ENCODE results near the gene KIF18A. TPM values are rescaled to one million over a fixed set of nuclear protein-coding genes. Genes with fewer than 3 reads are reported as not detected.

KIF18A gene
- total RNA-seq, 1 donor from 2014 or later = 14.7 TPM

DNA sequence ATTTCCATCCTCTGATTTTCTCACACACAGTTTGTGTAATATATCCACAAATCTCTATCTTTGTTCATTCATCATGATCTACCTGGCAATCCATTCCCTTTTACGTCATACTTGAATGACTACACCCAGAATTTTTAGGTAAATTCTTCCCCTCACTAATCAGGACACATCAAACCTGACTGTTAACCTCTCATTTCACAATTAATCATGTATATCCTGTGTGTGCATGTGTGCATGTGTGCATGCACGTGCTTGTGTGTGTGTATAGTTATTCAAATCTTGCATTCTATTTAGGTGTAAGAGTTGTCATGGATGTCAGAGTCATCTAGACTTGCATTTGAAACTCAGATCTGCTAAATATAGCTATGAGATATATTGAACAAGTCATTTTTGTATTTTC, 130.4 kb downstream of the KIF18A start:
- TF ChIP-seq, protein P1, sequence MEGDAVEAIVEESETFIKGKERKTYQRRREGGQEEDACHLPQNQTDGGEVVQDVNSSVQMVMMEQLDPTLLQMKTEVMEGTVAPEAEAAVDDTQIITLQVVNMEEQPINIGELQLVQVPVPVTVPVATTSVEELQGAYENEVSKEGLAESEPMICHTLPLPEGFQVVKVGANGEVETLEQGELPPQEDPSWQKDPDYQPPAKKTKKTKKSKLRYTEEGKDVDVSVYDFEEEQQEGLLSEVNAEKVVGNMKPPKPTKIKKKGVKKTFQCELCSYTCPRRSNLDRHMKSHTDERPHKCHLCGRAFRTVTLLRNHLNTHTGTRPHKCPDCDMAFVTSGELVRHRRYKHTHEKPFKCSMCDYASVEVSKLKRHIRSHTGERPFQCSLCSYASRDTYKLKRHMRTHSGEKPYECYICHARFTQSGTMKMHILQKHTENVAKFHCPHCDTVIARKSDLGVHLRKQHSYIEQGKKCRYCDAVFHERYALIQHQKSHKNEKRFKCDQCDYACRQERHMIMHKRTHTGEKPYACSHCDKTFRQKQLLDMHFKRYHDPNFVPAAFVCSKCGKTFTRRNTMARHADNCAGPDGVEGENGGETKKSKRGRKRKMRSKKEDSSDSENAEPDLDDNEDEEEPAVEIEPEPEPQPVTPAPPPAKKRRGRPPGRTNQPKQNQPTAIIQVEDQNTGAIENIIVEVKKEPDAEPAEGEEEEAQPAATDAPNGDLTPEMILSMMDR (IDR thresholded peaks at IDR 0.05; ENCODE audit: unreplicated experiment) = no peak
- H3K27me3 Mint-ChIP-seq (ENCODE audit: low read depth) = no peaks in the 10 kb centered on the region
- H3K27ac Mint-ChIP-seq = no peak overlapping the region
- H3K4me1 Mint-ChIP-seq = peaks cover 7% of the 10 kb centered on the region
- no peaks in the 10 kb centered on the region for H3K36me3 Mint-ChIP-seq
- no peak overlapping the region for H3K4me3 Mint-ChIP-seq
- DNase-seq (ENCODE audit: low spot score in 2 of 2, unreplicated experiment in 2 of 2) = no peak
- no peaks in the 10 kb centered on the region for H3K9me3 Mint-ChIP-seq

DNA sequence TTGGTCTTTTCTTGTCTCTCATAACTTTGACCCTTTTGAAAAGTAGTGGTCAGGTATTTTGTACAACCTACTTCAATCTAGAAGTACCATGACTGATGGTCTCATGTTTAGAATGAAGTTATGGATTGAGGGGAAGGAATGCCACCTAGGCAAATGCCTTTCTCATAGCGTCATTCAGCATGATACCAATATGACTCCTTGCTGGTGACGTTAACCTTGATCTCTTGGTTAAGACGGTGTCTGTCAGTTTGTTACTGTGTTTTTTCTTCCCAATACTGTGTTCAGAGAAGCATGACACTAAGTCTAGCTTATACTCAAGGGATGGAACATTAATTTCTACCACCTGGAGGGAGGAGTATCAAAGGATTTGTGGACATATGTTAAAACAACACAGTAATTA, 130.9 kb downstream of the KIF18A start:
- no peak overlapping the region for H3K27ac Mint-ChIP-seq
- H3K9me3 Mint-ChIP-seq = no peaks in the 10 kb centered on the region
- no peak for DNase-seq (ENCODE audit: low spot score in 2 of 2, unreplicated experiment in 2 of 2)
- TF ChIP-seq, protein P1 (IDR thresholded peaks at IDR 0.05; ENCODE audit: unreplicated experiment) = no peak
- no peaks in the 10 kb centered on the region for H3K36me3 Mint-ChIP-seq
- no peaks in the 10 kb centered on the region for H3K27me3 Mint-ChIP-seq (ENCODE audit: low read depth)
- H3K4me1 Mint-ChIP-seq = peaks cover 7% of the 10 kb centered on the region
- no peak overlapping the region for H3K4me3 Mint-ChIP-seq

DNA sequence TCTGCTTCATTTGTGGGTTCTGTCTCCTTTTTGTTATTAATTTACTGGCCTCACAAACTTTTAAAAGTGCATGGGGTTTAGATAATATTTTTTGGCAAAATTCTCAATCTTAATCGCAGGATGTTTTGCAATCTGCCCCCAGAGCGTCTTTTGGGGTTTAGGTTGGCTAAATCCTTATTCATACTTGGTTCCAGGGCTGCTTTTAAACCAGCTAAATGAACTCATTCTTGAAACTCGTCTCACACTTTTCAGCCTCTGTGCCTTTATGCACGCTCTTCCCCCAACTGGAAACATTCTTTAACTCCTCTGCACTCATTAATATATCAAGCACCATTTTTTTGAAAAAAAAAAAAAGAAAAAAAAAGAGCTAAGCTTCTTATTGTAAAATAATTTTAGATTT, 131.7 kb downstream of the KIF18A start:
- Mint-ChIP-seq H3K27ac (no peak overlapping the region), H3K9me3 (no peaks in the 10 kb centered on the region), H3K36me3 (no peaks in the 10 kb centered on the region), H3K27me3 (ENCODE audit: low read depth) (no peaks in the 10 kb centered on the region), H3K4me3 (no peak overlapping the region), H3K4me1 (peaks cover 7% of the 10 kb centered on the region)
- TF ChIP-seq, protein P1 (IDR thresholded peaks at IDR 0.05; ENCODE audit: unreplicated experiment) = no peak
- no peak for DNase-seq (ENCODE audit: low spot score in 2 of 2, unreplicated experiment in 2 of 2)

DNA sequence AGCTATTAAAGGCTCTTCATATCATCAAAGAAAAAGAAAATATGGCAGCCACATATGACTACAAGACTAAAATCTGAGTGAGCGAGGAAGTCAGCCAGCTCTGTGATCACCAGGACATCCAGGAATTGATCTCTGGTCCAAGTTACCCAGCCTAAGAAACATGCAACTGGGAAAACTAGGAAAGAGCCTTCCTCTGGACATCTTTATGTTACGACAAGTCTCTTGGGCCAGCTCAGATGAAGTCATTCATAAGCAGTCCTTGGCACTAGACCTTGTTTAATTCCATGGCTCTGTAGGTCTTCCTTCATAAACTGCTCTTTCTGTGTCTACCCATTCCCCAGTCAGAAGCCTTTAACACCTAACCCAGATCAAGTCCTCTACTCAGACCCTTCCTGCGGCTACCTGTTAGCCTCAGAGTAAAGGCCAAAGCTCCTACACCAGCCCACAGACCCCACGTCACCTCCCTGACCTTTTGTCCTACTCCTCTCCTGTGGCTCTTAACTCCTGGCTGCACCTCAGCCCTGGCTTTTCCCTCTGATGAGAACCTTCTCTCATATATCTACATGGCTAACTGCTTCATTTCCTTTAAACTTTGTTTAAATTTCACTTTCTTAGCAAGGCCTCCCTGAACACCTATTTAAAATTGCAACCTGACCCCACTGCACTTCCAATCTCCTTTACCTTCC, 134.0 kb downstream of the KIF18A start:
- H3K27me3 Mint-ChIP-seq (ENCODE audit: low read depth) = no peaks in the 10 kb centered on the region
- no peaks in the 10 kb centered on the region for H3K36me3 Mint-ChIP-seq
- no peaks in the 10 kb centered on the region for H3K9me3 Mint-ChIP-seq

DNA sequence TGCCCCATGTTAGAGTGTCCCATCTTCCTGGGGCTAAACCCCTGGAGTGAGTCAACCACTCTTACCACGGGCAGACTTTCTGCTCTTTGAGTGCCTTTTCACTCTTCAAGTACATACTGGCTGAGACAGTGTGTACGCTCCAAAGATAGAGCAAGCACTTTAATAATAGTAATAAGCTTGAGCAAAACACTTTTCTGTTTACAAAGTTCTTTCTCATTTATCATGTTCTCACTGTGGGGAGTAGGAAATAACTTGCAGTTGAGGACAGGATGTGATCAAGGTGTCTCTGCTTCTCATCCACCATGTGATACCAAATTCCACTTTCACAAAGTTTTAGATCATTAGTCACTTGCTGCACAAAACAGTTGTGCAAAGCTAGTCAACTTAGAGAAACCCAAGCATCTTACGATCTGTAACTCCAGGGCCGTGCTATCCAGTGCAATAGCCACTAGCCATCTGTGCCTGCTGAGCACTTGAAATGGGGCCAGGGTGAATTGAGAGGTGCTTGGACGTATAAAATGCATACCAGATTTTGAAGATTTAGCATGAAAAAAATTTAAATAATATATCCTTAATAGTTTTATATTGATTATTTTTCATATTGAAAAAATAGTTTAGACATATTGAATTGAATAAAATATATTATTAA, 135.3 kb downstream of the KIF18A start:
- H3K27ac Mint-ChIP-seq = no peak overlapping the region
- peaks cover 7% of the 10 kb centered on the region for H3K4me1 Mint-ChIP-seq
- no peak overlapping the region for H3K4me3 Mint-ChIP-seq
- no peaks in the 10 kb centered on the region for H3K9me3 Mint-ChIP-seq
- no peak for DNase-seq (ENCODE audit: low spot score in 2 of 2, unreplicated experiment in 2 of 2)
- no peaks in the 10 kb centered on the region for H3K36me3 Mint-ChIP-seq
- TF ChIP-seq, protein P1 (IDR thresholded peaks at IDR 0.05; ENCODE audit: unreplicated experiment) = no peak
- no peaks in the 10 kb centered on the region for H3K27me3 Mint-ChIP-seq (ENCODE audit: low read depth)

More for the DNA sequence above, 134.0 kb downstream of the KIF18A start:
- Mint-ChIP-seq H3K4me3 (no peak overlapping the region), H3K27ac (no peak overlapping the region), H3K4me1 (peaks cover 7% of the 10 kb centered on the region)
- TF ChIP-seq, protein P1 (IDR thresholded peaks at IDR 0.05; ENCODE audit: unreplicated experiment) = no peak
- no peak for DNase-seq (ENCODE audit: low spot score in 2 of 2, unreplicated experiment in 2 of 2)

Data from mesothelial cell of epicardium (in vitro differentiated cells).